Measurements from ENCODE around the gene DPP6.
"Not testable (repeated sequence)": the region's sequence is repeated elsewhere in the genome, so short reads cannot be mapped to it uniquely, and the experiment has no call there.

- TF ChIP-seq CTCF (conservative IDR thresholded peaks at IDR 0.05); EZH2 (IDR thresholded peaks at IDR 0.05; ENCODE audit: low read depth): not testable (repeated sequence)
Measured at GRCh38 chr7:154058783-154059182, 6.6 kb downstream of the DPP6 start.
